ENCODE data around the gene WDFY4. TPM values are rescaled to one million over a fixed set of nuclear protein-coding genes. Genes with fewer than 3 reads are reported as not detected.

Gene WDFY4
- total RNA-seq, 2 donors from 2014 or later = 2.1 to 10.1 TPM

GRCh38 chr10:48899781-48900180 lies 215.1 kb downstream of the WDFY4 start:
- DNase-seq (no peak), ATAC-seq (no peak)
- Mint-ChIP-seq H3K36me3 (ENCODE audit: low read depth) (no peaks in the 10 kb centered on the region), H3K27me3 (peaks cover 4% of the 10 kb centered on the region), H3K4me3 (no peak overlapping the region), H3K4me1 (no peaks in the 10 kb centered on the region), H3K27ac (no peak overlapping the region)
- no peaks in the 10 kb centered on the region for H3K9me3 ChIP-seq (ENCODE audit: control insufficient read depth, low read length, poor library complexity, severe bottlenecking)

GRCh38 chr10:48900371-48900801 lies 215.7 kb downstream of the WDFY4 start:
- no peak for ATAC-seq
- DNase-seq = no peak
- Mint-ChIP-seq H3K4me3 (no peak overlapping the region), H3K36me3 (ENCODE audit: low read depth) (no peaks in the 10 kb centered on the region), H3K27ac (no peak overlapping the region), H3K27me3 (peaks cover 4% of the 10 kb centered on the region), H3K4me1 (no peaks in the 10 kb centered on the region)
- H3K9me3 ChIP-seq (ENCODE audit: control insufficient read depth, low read length, poor library complexity, severe bottlenecking) = no peaks in the 10 kb centered on the region

GRCh38 chr10:48901319-48901718 lies 216.6 kb downstream of the WDFY4 start:
- Mint-ChIP-seq H3K27me3 (peaks cover 4% of the 10 kb centered on the region), H3K27ac (no peak overlapping the region), H3K4me3 (no peak overlapping the region), H3K36me3 (ENCODE audit: low read depth) (no peaks in the 10 kb centered on the region), H3K4me1 (no peaks in the 10 kb centered on the region)
- H3K9me3 ChIP-seq (ENCODE audit: control insufficient read depth, low read length, poor library complexity, severe bottlenecking) = no peaks in the 10 kb centered on the region
- ATAC-seq (no peak), DNase-seq (no peak)

GRCh38 chr10:48902096-48902495 lies 217.4 kb downstream of the WDFY4 start:
- Mint-ChIP-seq H3K36me3 (ENCODE audit: low read depth) (no peaks in the 10 kb centered on the region), H3K4me3 (no peak overlapping the region), H3K27me3 (peaks cover 4% of the 10 kb centered on the region), H3K27ac (no peak overlapping the region), H3K4me1 (no peaks in the 10 kb centered on the region)
- ATAC-seq (no peak), DNase-seq (no peak)
- H3K9me3 ChIP-seq (ENCODE audit: control insufficient read depth, low read length, poor library complexity, severe bottlenecking) = no peaks in the 10 kb centered on the region

- Mint-ChIP-seq H3K4me3 (no peak overlapping the region), H3K36me3 (ENCODE audit: low read depth) (no peaks in the 10 kb centered on the region), H3K27me3 (peaks cover 11% of the 10 kb centered on the region), H3K4me1 (no peaks in the 10 kb centered on the region), H3K27ac (no peak overlapping the region)
- ATAC-seq (no peak), DNase-seq (no peak)
- no peaks in the 10 kb centered on the region for H3K9me3 ChIP-seq (ENCODE audit: control insufficient read depth, low read length, poor library complexity, severe bottlenecking)
Observed at GRCh38 chr10:48903151-48903550, 218.5 kb downstream of the WDFY4 start.

- no peaks in the 10 kb centered on the region for H3K4me1 Mint-ChIP-seq
- H3K27me3 Mint-ChIP-seq = peaks cover 14% of the 10 kb centered on the region
- DNase-seq (no peak), ATAC-seq (no peak)
- no peak overlapping the region for H3K27ac Mint-ChIP-seq
- no peaks in the 10 kb centered on the region for H3K9me3 ChIP-seq (ENCODE audit: control insufficient read depth, low read length, poor library complexity, severe bottlenecking)
- H3K36me3 Mint-ChIP-seq (ENCODE audit: low read depth) = no peaks in the 10 kb centered on the region
- H3K4me3 Mint-ChIP-seq = no peak overlapping the region
Observed at GRCh38 chr10:48904861-48905260, 220.2 kb downstream of the WDFY4 start.

GRCh38 chr10:48905311-48905710 lies 220.6 kb downstream of the WDFY4 start:
- Mint-ChIP-seq H3K4me3 (no peak overlapping the region), H3K27me3 (peaks cover 16% of the 10 kb centered on the region), H3K36me3 (ENCODE audit: low read depth) (no peaks in the 10 kb centered on the region), H3K27ac (no peak overlapping the region), H3K4me1 (no peaks in the 10 kb centered on the region)
- no peak for DNase-seq
- no peaks in the 10 kb centered on the region for H3K9me3 ChIP-seq (ENCODE audit: control insufficient read depth, low read length, poor library complexity, severe bottlenecking)
- no peak for ATAC-seq

GRCh38 chr10:48906841-48907240 lies 222.2 kb downstream of the WDFY4 start:
- ATAC-seq = no peak
- peaks cover 22% of the 10 kb centered on the region for H3K27me3 Mint-ChIP-seq
- H3K36me3 Mint-ChIP-seq (ENCODE audit: low read depth) = no peaks in the 10 kb centered on the region
- H3K27ac Mint-ChIP-seq = no peak overlapping the region
- H3K4me3 Mint-ChIP-seq = no peak overlapping the region
- H3K4me1 Mint-ChIP-seq = no peaks in the 10 kb centered on the region
- DNase-seq = no peak
- no peaks in the 10 kb centered on the region for H3K9me3 ChIP-seq (ENCODE audit: control insufficient read depth, low read length, poor library complexity, severe bottlenecking)

- Mint-ChIP-seq H3K36me3 (ENCODE audit: low read depth) (no peaks in the 10 kb centered on the region), H3K4me1 (no peaks in the 10 kb centered on the region), H3K4me3 (no peak overlapping the region), H3K27ac (no peak overlapping the region), H3K27me3 (peaks cover 23% of the 10 kb centered on the region)
- ATAC-seq (no peak), DNase-seq (no peak)
- H3K9me3 ChIP-seq (ENCODE audit: control insufficient read depth, low read length, poor library complexity, severe bottlenecking) = no peaks in the 10 kb centered on the region
Observed at GRCh38 chr10:48907730-48908129, 223.1 kb downstream of the WDFY4 start.

- Mint-ChIP-seq H3K4me3 (no peak overlapping the region), H3K27ac (no peak overlapping the region), H3K36me3 (ENCODE audit: low read depth) (no peaks in the 10 kb centered on the region), H3K4me1 (no peaks in the 10 kb centered on the region), H3K27me3 (peaks cover 48% of the 10 kb centered on the region)
- ATAC-seq (no peak), DNase-seq (no peak)
- no peaks in the 10 kb centered on the region for H3K9me3 ChIP-seq (ENCODE audit: control insufficient read depth, low read length, poor library complexity, severe bottlenecking)
Observed at GRCh38 chr10:48910548-48910947, 225.9 kb downstream of the WDFY4 start.

- Mint-ChIP-seq H3K27ac (no peak overlapping the region), H3K4me3 (no peak overlapping the region), H3K27me3 (peaks cover 56% of the 10 kb centered on the region), H3K36me3 (ENCODE audit: low read depth) (no peaks in the 10 kb centered on the region), H3K4me1 (peaks cover 2% of the 10 kb centered on the region)
- no peaks in the 10 kb centered on the region for H3K9me3 ChIP-seq (ENCODE audit: control insufficient read depth, low read length, poor library complexity, severe bottlenecking)
- no peak for ATAC-seq
- no peak for DNase-seq
Observed at GRCh38 chr10:48913674-48914073, 229.0 kb downstream of the WDFY4 start.

- H3K9me3 ChIP-seq (ENCODE audit: control insufficient read depth, low read length, poor library complexity, severe bottlenecking) = no peaks in the 10 kb centered on the region
- DNase-seq (no peak), ATAC-seq (no peak)
- Mint-ChIP-seq H3K27me3 (peaks cover 15% of the 10 kb centered on the region), H3K36me3 (ENCODE audit: low read depth) (no peaks in the 10 kb centered on the region), H3K27ac (no peak overlapping the region), H3K4me3 (no peak overlapping the region), H3K4me1 (no peaks in the 10 kb centered on the region)
Observed at GRCh38 chr10:48923748-48924147, 239.1 kb downstream of the WDFY4 start.

GRCh38 chr10:48924988-48925387 lies 240.3 kb downstream of the WDFY4 start:
- Mint-ChIP-seq H3K27ac (no peak overlapping the region), H3K27me3 (peaks cover 14% of the 10 kb centered on the region), H3K36me3 (ENCODE audit: low read depth) (no peaks in the 10 kb centered on the region), H3K4me3 (no peak overlapping the region), H3K4me1 (no peaks in the 10 kb centered on the region)
- DNase-seq = no peak
- no peak for ATAC-seq
- H3K9me3 ChIP-seq (ENCODE audit: control insufficient read depth, low read length, poor library complexity, severe bottlenecking) = no peaks in the 10 kb centered on the region

- no peaks in the 10 kb centered on the region for H3K36me3 Mint-ChIP-seq (ENCODE audit: low read depth)
- no peak overlapping the region for H3K4me3 Mint-ChIP-seq
- ATAC-seq = no peak
- DNase-seq = no peak
- peaks cover 18% of the 10 kb centered on the region for H3K27me3 Mint-ChIP-seq
- no peak overlapping the region for H3K27ac Mint-ChIP-seq
- H3K4me1 Mint-ChIP-seq = no peaks in the 10 kb centered on the region
- no peaks in the 10 kb centered on the region for H3K9me3 ChIP-seq (ENCODE audit: control insufficient read depth, low read length, poor library complexity, severe bottlenecking)
Observed at GRCh38 chr10:48926255-48926654, 241.6 kb downstream of the WDFY4 start.
